Measurements from ENCODE around the gene ATP7A.

ATP7A gene

GRCh38 chrX:77945910-77946545 is 35.5 kb downstream of the ATP7A start:
- no peak for DNase-seq

GRCh38 chrX:77946571-77946970 is 36.1 kb downstream of the ATP7A start:
- no peak for DNase-seq

GRCh38 chrX:77949840-77950239 is 39.3 kb downstream of the ATP7A start:
- no peak for DNase-seq

- DNase-seq = no peak
Measured at GRCh38 chrX:77952173-77952572, 41.7 kb downstream of the ATP7A start.

- no peak for DNase-seq
Measured at GRCh38 chrX:77953302-77953701, 42.8 kb downstream of the ATP7A start.

- DNase-seq = no peak
Measured at GRCh38 chrX:77953708-77954107, 43.2 kb downstream of the ATP7A start.

- no peak for DNase-seq
Measured at GRCh38 chrX:77960567-77960966, 50.1 kb downstream of the ATP7A start.

- DNase-seq = no peak
Measured at GRCh38 chrX:77961063-77961462, 50.6 kb downstream of the ATP7A start.

- no peak for DNase-seq
Measured at GRCh38 chrX:77962068-77962902, 51.8 kb downstream of the ATP7A start.

GRCh38 chrX:77966361-77966760 is 55.9 kb downstream of the ATP7A start:
- no peak for DNase-seq

- no peak for DNase-seq
Measured at GRCh38 chrX:77967631-77968030, 57.1 kb downstream of the ATP7A start.

- no peak for DNase-seq
Measured at GRCh38 chrX:77969538-77969937, 59.0 kb downstream of the ATP7A start, which contains the start of gene PGAM4. Gene PGAM4 (minus strand): TSS chrX:77969638. CDS start chrX:77969638, 0 bp downstream.

GRCh38 chrX:77975755-77976154 is 65.3 kb downstream of the ATP7A start:
- DNase-seq = no peak

- DNase-seq = no peak
Measured at GRCh38 chrX:77977095-77977494, 66.6 kb downstream of the ATP7A start.

GRCh38 chrX:77977518-77977917 is 67.0 kb downstream of the ATP7A start:
- no peak for DNase-seq

- DNase-seq = no peak
Measured at GRCh38 chrX:77979870-77980269, 69.4 kb downstream of the ATP7A start.

GRCh38 chrX:78011846-78012245 is 101.4 kb downstream of the ATP7A start:
- DNase-seq = no peak

- no peak for DNase-seq
Measured at GRCh38 chrX:78019586-78020483, 109.3 kb downstream of the ATP7A start.

- no peak for DNase-seq
Measured at GRCh38 chrX:78024349-78025059, 114.0 kb downstream of the ATP7A start.

- no peak for DNase-seq
Measured at GRCh38 chrX:78027798-78028197, 117.3 kb downstream of the ATP7A start.

GRCh38 chrX:78029663-78030062 is 119.2 kb downstream of the ATP7A start:
- DNase-seq = no peak

GRCh38 chrX:78035061-78035460 is 124.6 kb downstream of the ATP7A start:
- DNase-seq = no peak

- DNase-seq = no peak
Measured at GRCh38 chrX:78037881-78038280, 127.4 kb downstream of the ATP7A start.
